RPMI8226 (cell line): ENCODE measurements around the gene ARID3C.

ENCODE experiments used
- DNase-seq: peaks from one replicate; pipeline ENCODE4 v3.0.0-alpha.2; 2015

The ARID3C gene

GRCh38 chr9:34627716-34628655 is 880 bp downstream of the ARID3C start:
- no peak for DNase-seq

GRCh38 chr9:34625186-34625486 is 3.7 kb downstream of the ARID3C start:
- no peak for DNase-seq

- DNase-seq: no peak
Observed at GRCh38 chr9:34624475-34625185, 4.2 kb downstream of the ARID3C start.

GRCh38 chr9:34623374-34624235 is 5.3 kb downstream of the ARID3C start:
- DNase-seq: no peak

- DNase-seq: peak; percentile 94
Observed at GRCh38 chr9:34620061-34620994, 8.5 kb downstream of the ARID3C start, which contains the start of gene DCTN3. Gene DCTN3 (minus strand): TSS chr9:34620495. CDS start chr9:34620464, 31 bp downstream.

GRCh38 chr9:34615132-34615531 is 13.7 kb downstream of the ARID3C start:
- DNase-seq: no peak

GRCh38 chr9:34612788-34613390 is 16.0 kb downstream of the ARID3C start:
- DNase-seq: peak; percentile 85

- DNase-seq: peak; percentile 91
Observed at GRCh38 chr9:34611811-34612787, 16.8 kb downstream of the ARID3C start, which contains the start of gene RPP25L. Gene RPP25L (minus strand): TSS chr9:34612097. CDS start chr9:34611296, 801 bp downstream.

- no peak for DNase-seq
Observed at GRCh38 chr9:34611251-34611810, 17.5 kb downstream of the ARID3C start.

- DNase-seq: no peak
Observed at GRCh38 chr9:34610434-34611206, 18.2 kb downstream of the ARID3C start.

- no peak for DNase-seq
Observed at GRCh38 chr9:34607331-34607730, 21.5 kb downstream of the ARID3C start.

- DNase-seq: no peak
Observed at GRCh38 chr9:34606905-34607304, 22.0 kb downstream of the ARID3C start.

GRCh38 chr9:34606190-34606589 is 22.7 kb downstream of the ARID3C start:
- DNase-seq: no peak

GRCh38 chr9:34603610-34604231 is 25.1 kb downstream of the ARID3C start:
- peak; percentile 77 for DNase-seq

- DNase-seq: no peak
Observed at GRCh38 chr9:34601937-34602573, 26.8 kb downstream of the ARID3C start.

- no peak for DNase-seq
Observed at GRCh38 chr9:34600908-34601307, 28.0 kb downstream of the ARID3C start.

- DNase-seq: no peak
Observed at GRCh38 chr9:34599546-34599945, 29.3 kb downstream of the ARID3C start.

GRCh38 chr9:34594177-34594576 is 34.7 kb downstream of the ARID3C start:
- DNase-seq: no peak
